H1 (cell line): Measurements from ENCODE around the gene ACVR2A. TPM values are rescaled to one million over a fixed set of nuclear protein-coding genes. Genes with fewer than 3 reads are reported as not detected.

Experiments
- CTCF ChIA-PET: fragments of 300-600 bp; sonication (Branson Sonifier 250); formaldehyde crosslinking; loops from one replicate; lab custom pipeline; 2021; ENCODE audit not compliant: partially characterized antibody; lab: Charles Lee
- POLR2A ChIA-PET: fragments of 300-600 bp; sonication (Branson Sonifier 250); formaldehyde crosslinking; loops from one replicate; lab custom pipeline; 2021; ENCODE audit warnings: inconsistent platforms; ENCODE audit not compliant: partially characterized antibody; lab: Charles Lee
- DNase-seq, 2 experiments: peaks; one replicate each; pipeline versions ENCODE4 v3.0.0 to v3.0.0-alpha.2; 2010 to 2022; ENCODE audit warnings: low spot score in 2 of 2, low read depth in 1 of 2, mixed read lengths in 1 of 2
- FAIRE-seq: peaks from 2 replicates; lab custom pipeline; 2011; peaks lifted over from hg19 to GRCh38; lab: Jason Lieb, UNC
- H2AFZ ChIP-seq: 2 replicates; pipeline ENCODE4 v1.8.1; 2012; ENCODE audit warnings: low read length, inconsistent platforms
- H2AK5ac ChIP-seq: 2 replicates; pipeline ENCODE4 v1.6.1; 2013; ENCODE audit warnings: low read depth, low read length
- H2BK120ac ChIP-seq: replicated peaks from 2 replicates; pipeline ENCODE3; 2013; ENCODE audit warnings: low read depth, low read length, inconsistent platforms
- H2BK12ac ChIP-seq: 2 replicates; pipeline ENCODE4 v1.6.1; 2013; ENCODE audit warnings: low read depth, low read length
- H2BK15ac ChIP-seq: 2 replicates; pipeline ENCODE4 v1.6.1; 2013; ENCODE audit warnings: low read length
- H2BK20ac ChIP-seq: 2 replicates; pipeline ENCODE4 v1.6.1; 2013; ENCODE audit warnings: low read length
- H2BK5ac ChIP-seq: 2 replicates; pipeline ENCODE4 v1.6.1; 2013; ENCODE audit warnings: low read depth, low read length
- H3K14ac ChIP-seq: 2 replicates; pipeline ENCODE4 v1.6.1; 2013; ENCODE audit warnings: inconsistent platforms; ENCODE audit not compliant: insufficient read length
- H3K18ac ChIP-seq: 2 replicates; pipeline ENCODE4 v1.6.1; 2013; ENCODE audit warnings: low read length; ENCODE audit errors: extremely low read depth
- H3K23ac ChIP-seq: 2 replicates; pipeline ENCODE4 v1.6.1; 2013; ENCODE audit warnings: inconsistent platforms; ENCODE audit not compliant: insufficient read length
- H3K23me2 ChIP-seq: 2 replicates; pipeline ENCODE4 v1.6.1; 2013; ENCODE audit warnings: low read depth, low read length
- H3K27ac ChIP-seq: 2 replicates; pipeline ENCODE4 v1.6.1; 2011; ENCODE audit warnings: low read depth, low read length, inconsistent platforms
- H3K27me3 ChIP-seq, 4 experiments: replicated peaks in 1 of 4; 1 replicate in 1 of 4; 2 replicates in 3 of 4; pipeline versions ENCODE4 v1.6.1 to v1.8.1; 2011 to 2013; ENCODE audit warnings: low read length in 3 of 4, mild to moderate bottlenecking in 3 of 4, inconsistent platforms in 2 of 4, mixed read lengths in 2 of 4, moderate library complexity in 1 of 4; ENCODE audit not compliant: control insufficient read depth in 3 of 4, insufficient read depth in 3 of 4; ENCODE audit errors: extremely low read depth in 1 of 4
- H3K36me3 ChIP-seq, 4 experiments: 2 replicates each; pipeline versions ENCODE4 v1.6.1 to v1.8.1; 2011 to 2013; ENCODE audit warnings: mild to moderate bottlenecking in 4 of 4, low read length in 3 of 4, moderate library complexity in 2 of 4, control low read depth in 1 of 4, inconsistent platforms in 1 of 4; ENCODE audit not compliant: insufficient read depth in 4 of 4, control insufficient read depth in 2 of 4
- H3K4ac ChIP-seq: replicated peaks from 2 replicates; pipeline ENCODE3; 2013; ENCODE audit warnings: low read length, low read depth, mixed read lengths, inconsistent platforms; ENCODE audit not compliant: insufficient read length
- H3K4me1 ChIP-seq, 4 experiments: replicated peaks in 1 of 4; 1 replicate in 1 of 4; 2 replicates in 3 of 4; pipeline versions ENCODE4 v1.6.1 to v1.8.1; 2011 to 2013; ENCODE audit warnings: low read length in 3 of 4, inconsistent platforms in 2 of 4, mixed read lengths in 1 of 4; ENCODE audit not compliant: insufficient read depth in 4 of 4, control insufficient read depth in 3 of 4
- H3K4me2 ChIP-seq, 2 experiments: 2 replicates each; pipeline versions ENCODE4 v1.6.1 to v1.8.1; 2011 to 2013; ENCODE audit warnings: low read depth in 2 of 2, low read length in 2 of 2, control low read depth in 1 of 2, inconsistent platforms in 1 of 2, mild to moderate bottlenecking in 1 of 2; ENCODE audit not compliant: insufficient read depth in 1 of 2
- H3K4me3 ChIP-seq, 4 experiments: fragments of 200-600, 300-600 bp in 1 of 4; sonication (generic), shearing (Covaris generic), sonication (Bioruptor Twin) in 1 of 4; 2 replicates each; pipeline versions ENCODE4 v1.5.1 to v1.8.1; 2011 to 2016; ENCODE audit warnings: low read length in 4 of 4, low read depth in 3 of 4, control low read depth in 2 of 4, inconsistent platforms in 2 of 4, mild to moderate bottlenecking in 2 of 4, mixed read lengths in 1 of 4, moderate library complexity in 1 of 4; ENCODE audit not compliant: insufficient read depth in 2 of 4; ENCODE audit errors: extremely low read depth in 1 of 4
- H3K56ac ChIP-seq: replicated peaks from 2 replicates; pipeline ENCODE3; 2013; ENCODE audit warnings: low read depth, mild to moderate bottlenecking, mixed read lengths, low read length, inconsistent platforms; ENCODE audit not compliant: insufficient read length
- H3K79me1 ChIP-seq: 2 replicates; pipeline ENCODE4 v1.6.1; 2013; ENCODE audit warnings: low read depth, low read length, control low read depth
- H3K79me2 ChIP-seq, 2 experiments: 2 replicates each; pipeline versions ENCODE4 v1.6.1 to v1.8.1; 2012 to 2013; ENCODE audit warnings: low read length in 2 of 2, mild to moderate bottlenecking in 2 of 2, inconsistent platforms in 1 of 2; ENCODE audit not compliant: insufficient read depth in 2 of 2, control insufficient read depth in 1 of 2
- H3K9ac ChIP-seq, 4 experiments: replicated peaks in 1 of 4; 1 replicate in 1 of 4; 2 replicates in 3 of 4; pipeline versions ENCODE4 v1.6.1 to v1.8.1; 2011 to 2013; ENCODE audit warnings: low read depth in 3 of 4, low read length in 3 of 4, control low read depth in 2 of 4, mild to moderate bottlenecking in 2 of 4, moderate library complexity in 2 of 4, inconsistent platforms in 1 of 4; ENCODE audit errors: extremely low read depth in 1 of 4
- H3K9me3 ChIP-seq, 2 experiments: 2 replicates each; pipeline versions ENCODE4 v1.6.1 to v1.8.1; 2012 to 2013; ENCODE audit warnings: mild to moderate bottlenecking in 2 of 2, moderate library complexity in 2 of 2, control low read depth in 1 of 2, inconsistent platforms in 1 of 2, low read depth in 1 of 2, low read length in 1 of 2, mixed read lengths in 1 of 2; ENCODE audit not compliant: insufficient read depth in 2 of 2
- H4K20me1 ChIP-seq, 2 experiments: replicated peaks in 1 of 2; 2 replicates each; pipeline versions ENCODE3 to v1.8.1; 2011 to 2013; ENCODE audit warnings: inconsistent platforms in 2 of 2, low read length in 2 of 2, mild to moderate bottlenecking in 1 of 2; ENCODE audit not compliant: insufficient read depth in 2 of 2, control insufficient read depth in 1 of 2
- H4K5ac ChIP-seq: 2 replicates; pipeline ENCODE4 v1.6.1; 2013; ENCODE audit warnings: low read length, low read depth, mixed read lengths, inconsistent platforms; ENCODE audit not compliant: insufficient read length
- H4K8ac ChIP-seq: 2 replicates; pipeline ENCODE4 v1.8.0; 2013; ENCODE audit warnings: mild to moderate bottlenecking, moderate library complexity, low read length, inconsistent platforms; ENCODE audit not compliant: insufficient read depth; ENCODE audit errors: extremely low read depth
- H4K91ac ChIP-seq: replicated peaks from 2 replicates; pipeline ENCODE3; 2013; ENCODE audit warnings: low read length, mixed read lengths, inconsistent platforms; ENCODE audit not compliant: insufficient read length
- BRCA1 ChIP-seq: IDR thresholded peaks from 2 replicates; pipeline ENCODE4 v1.6.1; 2012; ENCODE audit warnings: low read depth, low read length, improper control_type of control experiment
- CHD1 ChIP-seq: IDR thresholded peaks from 2 replicates; pipeline ENCODE4 v1.6.1; 2012; ENCODE audit warnings: low read depth, low read length, improper control_type of control experiment
- KDM1A ChIP-seq: fragments of 200-600, 300-600 bp; sonication (generic); IDR thresholded peaks from 2 replicates; pipeline ENCODE4 v1.7.1; 2016; ENCODE audit warnings: mild to moderate bottlenecking, low read length, borderline replicate concordance
- POU5F1 ChIP-seq: IDR thresholded peaks from 2 replicates; pipeline ENCODE4 v1.6.1; 2011; ENCODE audit warnings: low read depth, mild to moderate bottlenecking, low read length, moderate library complexity
- TAF7 ChIP-seq: optimal IDR thresholded peaks from 2 replicates; pipeline ENCODE3; 2011; ENCODE audit warnings: low read depth, mild to moderate bottlenecking, inconsistent platforms, low read length, moderate library complexity, borderline replicate concordance
- WGBS, 2 experiments: shearing (Covaris generic) in 1 of 2; methylation state at CpG; one replicate each; pipeline versions ENCODE4 v1.1.6 to v1.1.7; 2013 to 2015; ENCODE audit warnings: low lambda C conversion rate in 2 of 2, mixed read lengths in 2 of 2, inconsistent platforms in 1 of 2, low coverage in 1 of 2, missing lambda C conversion rate in 1 of 2; ENCODE audit not compliant: insufficient replicate concordance in 2 of 2, insufficient coverage in 1 of 2, insufficient read length in 1 of 2; ENCODE audit errors: extremely low coverage in 1 of 2, missing lambda C conversion rate in 1 of 2; 5-methylcytosine and 5-hydroxymethylcytosine counted together
- polyA plus RNA-seq, 7 experiments: library from polyadenylated mRNA; depleted of rRNA in 3 of 7; stranded (reverse) in 5 of 7; unstranded in 2 of 7; fragments of >200 nt in 5 of 7; fragments of 200-250 nt in 2 of 7; gene quantifications; 1 replicate in 5 of 7; 2 replicates in 1 of 7; 4 replicates in 1 of 7; pipeline versions ENCODE4 v1.2.1 to v1.2.3, GENCODE V29; 2011 to 2013; ENCODE audit warnings: missing spikeins in 2 of 7, mixed read lengths in 2 of 7
- total RNA-seq: library from RNA; stranded (reverse); fragmentation: NEBNext Ultra II Directional; extraction: Animal tissue kit (Norgen Biotek cat#: 25700); gene quantifications from 2 replicates; pipeline ENCODE4 v1.2.1, GENCODE V29; 2021
- TF ChIP-seq, protein P1 (sequence below): IDR thresholded peaks from 2 replicates; pipeline ENCODE4 v1.6.1; 2012; ENCODE audit warnings: inconsistent platforms

ACVR2A gene
- total and polyA plus RNA-seq, 2 of the 8 experiments (the other 6 are each of a cell fraction or from before 2014, with no cell fraction given) = 3.4 to 18.1 TPM

DNA sequence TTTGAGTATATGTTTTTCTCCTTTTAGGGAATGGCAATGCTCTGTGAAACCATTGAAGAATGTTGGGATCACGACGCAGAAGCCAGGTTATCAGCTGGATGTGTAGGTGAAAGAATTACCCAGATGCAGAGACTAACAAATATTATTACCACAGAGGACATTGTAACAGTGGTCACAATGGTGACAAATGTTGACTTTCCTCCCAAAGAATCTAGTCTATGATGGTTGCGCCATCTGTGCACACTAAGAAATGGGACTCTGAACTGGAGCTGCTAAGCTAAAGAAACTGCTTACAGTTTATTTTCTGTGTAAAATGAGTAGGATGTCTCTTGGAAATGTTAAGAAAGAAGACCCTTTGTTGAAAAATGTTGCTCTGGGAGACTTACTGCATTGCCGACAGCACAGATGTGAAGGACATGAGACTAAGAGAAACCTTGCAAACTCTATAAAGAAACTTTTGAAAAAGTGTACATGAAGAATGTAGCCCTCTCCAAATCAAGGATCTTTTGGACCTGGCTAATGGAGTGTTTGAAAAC, 82.3 kb downstream of the ACVR2A start:
- TF ChIP-seq KDM1A (no peak), CHD1 (no peak), TAF7 (no peak), BRCA1 (no peak), POU5F1 (no peak)
- TF ChIP-seq, protein P1, sequence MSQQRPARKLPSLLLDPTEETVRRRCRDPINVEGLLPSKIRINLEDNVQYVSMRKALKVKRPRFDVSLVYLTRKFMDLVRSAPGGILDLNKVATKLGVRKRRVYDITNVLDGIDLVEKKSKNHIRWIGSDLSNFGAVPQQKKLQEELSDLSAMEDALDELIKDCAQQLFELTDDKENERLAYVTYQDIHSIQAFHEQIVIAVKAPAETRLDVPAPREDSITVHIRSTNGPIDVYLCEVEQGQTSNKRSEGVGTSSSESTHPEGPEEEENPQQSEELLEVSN = no peak
- POLR2A ChIA-PET = interaction anchor here (1.1 kb wide), 1 partner anchor 10 kb away, joined by 3 read pairs; no protein-coding TSS in a partner anchor
- no peak overlapping the region for H2BK5ac ChIP-seq
- no peaks in the 10 kb centered on the region for H3K9me3 ChIP-seq
- no peak overlapping the region for H2BK120ac ChIP-seq
- no peak overlapping the region; the same call in 1 of the 2 replicates for H4K8ac ChIP-seq
- FAIRE-seq (no peak), DNase-seq (no peak)
- no peaks in the 10 kb centered on the region for H4K20me1 ChIP-seq
- H3K79me2 ChIP-seq = no peaks in the 10 kb centered on the region
- H3K27me3 ChIP-seq = no peaks in the 10 kb centered on the region
- H3K36me3 ChIP-seq = peaks cover 0 to 13% (median 3%) of the 10 kb centered on the region in 4 experiments; a peak in 4 of 8 replicates
- H3K18ac ChIP-seq = no peak overlapping the region
- no peaks in the 10 kb centered on the region for H3K4me1 ChIP-seq
- no peaks in the 10 kb centered on the region for H3K23me2 ChIP-seq
- H2BK15ac ChIP-seq = no peak overlapping the region
- H3K4me2 ChIP-seq = no peak overlapping the region
- H3K14ac ChIP-seq = no peak overlapping the region
- H3K79me1 ChIP-seq = no peaks in the 10 kb centered on the region
- no peak overlapping the region for H2BK20ac ChIP-seq
- no peak overlapping the region for H4K91ac ChIP-seq
- H3K9ac ChIP-seq = no peak overlapping the region
- H2BK12ac ChIP-seq = no peak overlapping the region
- 94% methylated on average over 4 of the region's 4 CpGs; no CpG with 5 or more reads in 1 of the 2 experiments for WGBS, 2 experiments
- H2AFZ ChIP-seq = no peak overlapping the region
- H3K4ac ChIP-seq = no peak overlapping the region
- H3K23ac ChIP-seq = no peak overlapping the region
- H3K4me3 ChIP-seq = no peak overlapping the region
- H4K5ac ChIP-seq = no peak overlapping the region
- no peak overlapping the region for H3K56ac ChIP-seq
- no peak overlapping the region for H3K27ac ChIP-seq
- H2AK5ac ChIP-seq = no peak overlapping the region
- CTCF ChIA-PET = no interaction called here
